GM19043 (cell line): ENCODE data around the gene SLX4.

Experiments used
- ATAC-seq: cut with Tn5 transposase; IDR thresholded peaks from one replicate; pipeline ENCODE4 v1.9.1; 2021; ENCODE audit warnings: low read depth; ENCODE audit not compliant: unreplicated experiment

SLX4 gene

DNA sequence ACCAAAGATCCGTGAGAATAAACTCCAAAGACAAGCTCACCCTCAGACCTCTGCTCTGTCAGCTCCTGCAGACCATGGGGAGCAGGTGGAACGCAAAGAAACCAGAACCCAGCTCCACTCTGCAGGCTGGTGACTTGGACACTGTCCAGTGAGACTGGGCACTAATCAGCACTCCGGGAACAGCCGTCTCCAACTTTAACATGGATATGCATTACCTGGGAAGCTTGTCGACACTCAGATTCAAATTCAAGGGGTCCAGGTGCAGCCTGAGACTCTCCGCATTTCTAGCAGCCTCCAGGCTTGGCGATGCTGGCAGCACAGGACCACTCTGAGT, 9.1 kb downstream of the SLX4 start:
- ATAC-seq: no peak

GRCh38 chr16:3601614-3602319, 9.6 kb downstream of the SLX4 start:
- ATAC-seq: no peak

GRCh38 chr16:3599922-3600321, 11.5 kb downstream of the SLX4 start:
- ATAC-seq: no peak

GRCh38 chr16:3599121-3599520, 12.3 kb downstream of the SLX4 start:
- ATAC-seq: no peak

GRCh38 chr16:3598236-3598635, 13.2 kb downstream of the SLX4 start:
- no peak for ATAC-seq

- ATAC-seq: no peak
Measured at GRCh38 chr16:3597676-3598075, 13.7 kb downstream of the SLX4 start.

GRCh38 chr16:3597226-3597625, 14.2 kb downstream of the SLX4 start:
- ATAC-seq: no peak

- no peak for ATAC-seq
Measured at GRCh38 chr16:3596101-3596861, 15.1 kb downstream of the SLX4 start.

DNA sequence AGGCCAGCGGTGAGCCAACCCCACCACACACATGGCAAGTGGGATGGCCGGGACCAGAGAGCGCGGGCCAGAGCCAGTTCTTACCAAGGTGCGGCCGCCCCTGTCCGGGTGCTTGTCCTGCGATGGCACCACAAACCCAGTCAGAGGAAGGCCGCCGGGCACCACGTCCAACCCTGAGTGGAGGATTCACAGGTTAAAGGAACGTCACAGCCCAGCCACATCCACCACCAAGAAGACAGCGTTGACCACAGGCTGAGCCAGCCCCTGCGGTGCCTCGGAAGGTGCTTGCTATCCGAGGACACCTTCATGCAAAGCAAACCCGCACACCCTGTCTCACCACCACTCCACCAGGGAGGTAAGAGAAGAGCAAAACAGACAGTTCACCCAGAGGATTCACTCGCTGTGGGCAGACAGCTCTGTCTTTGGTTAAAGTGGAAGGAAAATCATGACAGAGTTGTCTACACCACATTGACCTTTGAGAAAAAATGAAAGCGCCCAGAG, 15.8 kb downstream of the SLX4 start:
- no peak for ATAC-seq

DNA sequence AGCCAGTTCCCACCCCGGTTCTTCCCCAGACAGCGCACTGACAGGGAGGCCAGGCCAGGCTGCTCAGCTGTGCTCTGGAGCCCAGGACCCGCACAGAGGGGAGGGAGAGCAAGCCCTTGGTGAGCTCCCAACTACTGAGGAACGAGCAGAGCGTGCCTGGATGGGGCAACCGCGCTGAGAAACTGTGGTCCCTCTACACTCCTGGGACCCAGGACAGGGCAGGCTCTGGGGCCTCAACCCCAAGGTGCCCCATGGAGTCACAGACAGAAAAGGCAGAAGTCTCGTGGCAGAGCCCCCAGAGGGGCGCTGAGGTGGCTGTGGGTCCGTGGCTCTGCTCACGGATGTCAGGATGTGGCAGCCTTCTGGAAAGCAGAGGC, 16.3 kb downstream of the SLX4 start:
- no peak for ATAC-seq

- no peak for ATAC-seq
Measured at GRCh38 chr16:3594316-3595109, 16.9 kb downstream of the SLX4 start.

- ATAC-seq: no peak
Measured at GRCh38 chr16:3592559-3592958, 18.8 kb downstream of the SLX4 start.

GRCh38 chr16:3591991-3592390, 19.4 kb downstream of the SLX4 start:
- ATAC-seq: no peak

DNA sequence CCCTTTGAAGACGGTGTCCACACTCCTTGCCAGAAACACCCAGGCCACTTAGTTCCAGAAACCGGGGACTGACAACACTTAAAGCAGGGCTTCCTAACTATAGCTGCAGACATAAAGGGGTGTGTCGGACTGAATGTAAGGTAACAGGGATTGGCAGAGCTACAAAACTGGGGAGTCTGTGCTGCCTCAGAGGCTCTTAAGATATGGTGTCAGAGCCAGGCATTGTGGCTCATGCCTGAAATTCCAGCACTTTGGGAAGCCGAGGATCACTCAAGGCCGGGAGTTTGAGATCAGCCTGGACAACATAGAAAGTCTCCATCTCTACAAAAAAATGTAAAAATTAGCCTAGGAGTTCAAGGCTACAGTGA, 20.0 kb downstream of the SLX4 start:
- no peak for ATAC-seq

DNA sequence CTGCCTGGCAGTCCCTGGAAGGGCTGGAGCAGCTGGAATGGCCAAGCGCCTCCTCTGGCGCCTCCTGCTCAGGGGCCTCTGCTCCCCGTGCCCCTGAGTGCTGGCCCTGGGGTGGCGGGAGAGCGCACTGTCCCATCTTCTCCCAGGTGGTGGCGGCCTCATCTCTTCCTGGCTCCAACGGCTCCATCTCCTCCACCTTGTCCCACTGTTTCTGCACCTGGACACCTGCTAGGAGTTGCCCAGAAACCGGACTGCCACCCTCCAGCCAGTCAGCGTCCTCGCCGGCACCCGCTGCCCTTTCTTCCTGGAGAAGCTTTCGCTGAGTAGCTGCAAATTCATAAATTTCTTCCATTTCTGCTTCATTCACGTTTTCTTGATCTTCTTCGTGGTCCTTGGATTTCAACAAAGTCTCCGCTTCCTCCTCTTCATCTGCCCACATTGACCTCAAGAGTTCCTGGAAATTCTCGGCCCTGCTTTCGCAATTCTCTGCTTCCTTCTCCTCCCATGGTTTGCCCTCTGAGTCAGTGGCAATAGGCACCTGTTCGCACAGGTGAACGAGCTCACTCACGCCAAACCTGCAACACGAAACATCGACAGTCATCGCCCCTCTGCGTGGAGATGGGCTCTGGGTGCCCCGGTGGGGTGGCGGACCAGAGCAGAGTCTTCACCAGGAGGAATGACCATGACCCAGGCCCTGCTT, 20.5 kb downstream of the SLX4 start:
- ATAC-seq: no peak

- ATAC-seq: no peak
Measured at GRCh38 chr16:3589991-3590701, 21.3 kb downstream of the SLX4 start.

GRCh38 chr16:3589441-3589921, 21.9 kb downstream of the SLX4 start:
- no peak for ATAC-seq

- no peak for ATAC-seq
Measured at GRCh38 chr16:3589001-3589400, 22.4 kb downstream of the SLX4 start.

DNA sequence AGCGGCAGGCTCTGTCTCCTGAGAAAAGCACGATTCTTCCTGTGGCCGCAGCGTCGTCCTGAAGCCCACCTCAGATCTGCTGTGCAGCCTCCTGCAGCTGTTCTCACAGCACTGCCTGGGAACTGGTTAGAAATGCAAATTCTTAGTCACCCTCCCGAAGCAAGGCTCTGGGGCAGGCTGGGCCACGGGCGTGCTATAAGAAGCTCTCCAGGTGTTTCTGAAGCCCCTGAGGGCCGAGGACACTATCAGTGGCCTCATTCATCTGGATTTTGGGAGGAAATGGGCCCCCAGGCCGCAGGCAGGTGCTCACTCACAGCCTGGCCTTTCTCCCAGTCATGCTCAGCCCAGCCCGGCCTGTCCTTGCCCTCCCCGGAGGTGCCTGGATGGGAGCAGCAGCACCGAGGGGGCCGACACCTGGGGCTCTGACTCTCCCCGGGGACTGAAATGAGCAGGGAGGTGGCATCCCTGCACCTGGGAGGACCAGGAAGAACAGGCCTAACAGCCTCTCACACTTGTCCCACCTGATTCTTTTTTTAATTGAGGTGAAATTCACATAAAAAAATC, 23.8 kb downstream of the SLX4 start:
- peak; percentile 53 for ATAC-seq

GRCh38 chr16:3584412-3584811, 27.0 kb downstream of the SLX4 start:
- no peak for ATAC-seq
